Measurements from ENCODE around the gene NDST4.

Gene NDST4

GRCh38 chr4:115149106-115149505 is 35.7 kb upstream of the NDST4 start:
- H3K27me3 ChIP-seq (replicated peaks; ENCODE audit: control insufficient read depth, insufficient read depth, low read length), result no peaks in the 10 kb centered on the region
- TF ChIP-seq CTCF (IDR thresholded peaks at IDR 0.05; ENCODE audit: insufficient read depth, low read length, poor library complexity, severe bottlenecking), result no peak
- H3K4me3 ChIP-seq (replicated peaks; ENCODE audit: low read depth, low read length), result no peak overlapping the region
- no peaks in the 10 kb centered on the region for H3K36me3 ChIP-seq (ENCODE audit: control insufficient read depth, insufficient read depth, low read length)
- DNase-seq (ENCODE audit: extremely low read depth, insufficient read length), result no peak

GRCh38 chr4:115145393-115146160 is 32.2 kb upstream of the NDST4 start:
- H3K36me3 ChIP-seq (ENCODE audit: control insufficient read depth, insufficient read depth, low read length), result no peaks in the 10 kb centered on the region
- no peak for TF ChIP-seq CTCF (IDR thresholded peaks at IDR 0.05; ENCODE audit: insufficient read depth, low read length, poor library complexity, severe bottlenecking)
- no peak overlapping the region for H3K4me3 ChIP-seq (replicated peaks; ENCODE audit: low read depth, low read length)
- DNase-seq (ENCODE audit: extremely low read depth, insufficient read length), result no peak
- H3K27me3 ChIP-seq (replicated peaks; ENCODE audit: control insufficient read depth, insufficient read depth, low read length), result no peaks in the 10 kb centered on the region

GRCh38 chr4:115128037-115128436 is 14.6 kb upstream of the NDST4 start:
- DNase-seq (ENCODE audit: extremely low read depth, insufficient read length), result no peak
- no peak for TF ChIP-seq CTCF (IDR thresholded peaks at IDR 0.05; ENCODE audit: insufficient read depth, low read length, poor library complexity, severe bottlenecking)

GRCh38 chr4:115126491-115126890 is 13.1 kb upstream of the NDST4 start:
- DNase-seq (ENCODE audit: extremely low read depth, insufficient read length), result no peak
- no peaks in the 10 kb centered on the region for H3K36me3 ChIP-seq (ENCODE audit: control insufficient read depth, insufficient read depth, low read length)
- H3K27me3 ChIP-seq (replicated peaks; ENCODE audit: control insufficient read depth, insufficient read depth, low read length), result no peaks in the 10 kb centered on the region
- no peak overlapping the region for H3K4me3 ChIP-seq (replicated peaks; ENCODE audit: low read depth, low read length)
- no peak for TF ChIP-seq CTCF (IDR thresholded peaks at IDR 0.05; ENCODE audit: insufficient read depth, low read length, poor library complexity, severe bottlenecking)

More at GRCh38 chr4:115128037-115128436, 14.6 kb upstream of the NDST4 start:
- Histone ChIP-seq H3K4me3 (replicated peaks; ENCODE audit: low read depth, low read length) (no peak overlapping the region), H3K27me3 (replicated peaks; ENCODE audit: control insufficient read depth, insufficient read depth, low read length) (no peaks in the 10 kb centered on the region), H3K36me3 (ENCODE audit: control insufficient read depth, insufficient read depth, low read length) (no peaks in the 10 kb centered on the region)

GRCh38 chr4:115121351-115122043 is 8.1 kb upstream of the NDST4 start:
- Histone ChIP-seq H3K4me3 (replicated peaks; ENCODE audit: low read depth, low read length) (no peak overlapping the region), H3K36me3 (ENCODE audit: control insufficient read depth, insufficient read depth, low read length) (no peaks in the 10 kb centered on the region), H3K27me3 (replicated peaks; ENCODE audit: control insufficient read depth, insufficient read depth, low read length) (no peaks in the 10 kb centered on the region)
- no peak for DNase-seq (ENCODE audit: extremely low read depth, insufficient read length)
- TF ChIP-seq CTCF (IDR thresholded peaks at IDR 0.05; ENCODE audit: insufficient read depth, low read length, poor library complexity, severe bottlenecking), result no peak
